GM12801 (cell line): ENCODE measurements around the gene TAS2R46.

ENCODE experiments used
- CTCF ChIP-seq: IDR thresholded peaks from one replicate; pipeline ENCODE4 v1.5.1; 2011; ENCODE audit warnings: control low read depth; ENCODE audit not compliant: insufficient read length; ENCODE audit errors: extremely low read depth

The TAS2R46 gene

GRCh38 chr12:11022520-11022919 lies 39.6 kb downstream of the TAS2R46 start, which contains the start of gene TAS2R19:
Gene TAS2R19 (minus strand): TSS chr12:11022620. CDS start chr12:11022571, 49 bp downstream.
- TF ChIP-seq CTCF, result no peak

GRCh38 chr12:11016937-11017336 lies 45.2 kb downstream of the TAS2R46 start:
- no peak for TF ChIP-seq CTCF

GRCh38 chr12:11015775-11016430 lies 46.2 kb downstream of the TAS2R46 start:
- TF ChIP-seq CTCF, result no peak

GRCh38 chr12:11014234-11014633 lies 47.9 kb downstream of the TAS2R46 start:
- no peak for TF ChIP-seq CTCF
